Sigmoid colon (tissue), 4 donors: ENCODE data around the gene ITPK1.

Source experiments
- EP300 ChIP-seq, 4 donors: sonication (generic); formaldehyde crosslinking; IDR thresholded peaks; one replicate each; pipeline ENCODE4 v1.6.1; 2017; ENCODE audit warnings: antibody characterized with exemption in 4 of 4
- POLR2A ChIP-seq, 2 donors: fragments of 450-650 bp; IDR thresholded peaks; one replicate each; pipeline ENCODE4 v1.6.1; 2016; ENCODE audit warnings: antibody characterized with exemption in 2 of 2, mild to moderate bottlenecking in 2 of 2, moderate library complexity in 2 of 2
- POLR2AphosphoS5 ChIP-seq, 4 donors: sonication (generic); formaldehyde crosslinking; IDR thresholded peaks; one replicate each; pipeline ENCODE4 v1.6.1; 2017; ENCODE audit warnings: antibody characterized with exemption in 4 of 4
- TF ChIP-seq, protein P1 (sequence below), 4 experiments: fragments of 450-650 bp in 3 of 4; fragments of 200-600 bp in 1 of 4; IDR thresholded peaks; one replicate each; pipeline ENCODE4 v1.5.1; 2016 to 2019; ENCODE audit warnings: antibody characterized with exemption in 4 of 4, mild to moderate bottlenecking in 3 of 4, moderate library complexity in 2 of 4

DNA sequence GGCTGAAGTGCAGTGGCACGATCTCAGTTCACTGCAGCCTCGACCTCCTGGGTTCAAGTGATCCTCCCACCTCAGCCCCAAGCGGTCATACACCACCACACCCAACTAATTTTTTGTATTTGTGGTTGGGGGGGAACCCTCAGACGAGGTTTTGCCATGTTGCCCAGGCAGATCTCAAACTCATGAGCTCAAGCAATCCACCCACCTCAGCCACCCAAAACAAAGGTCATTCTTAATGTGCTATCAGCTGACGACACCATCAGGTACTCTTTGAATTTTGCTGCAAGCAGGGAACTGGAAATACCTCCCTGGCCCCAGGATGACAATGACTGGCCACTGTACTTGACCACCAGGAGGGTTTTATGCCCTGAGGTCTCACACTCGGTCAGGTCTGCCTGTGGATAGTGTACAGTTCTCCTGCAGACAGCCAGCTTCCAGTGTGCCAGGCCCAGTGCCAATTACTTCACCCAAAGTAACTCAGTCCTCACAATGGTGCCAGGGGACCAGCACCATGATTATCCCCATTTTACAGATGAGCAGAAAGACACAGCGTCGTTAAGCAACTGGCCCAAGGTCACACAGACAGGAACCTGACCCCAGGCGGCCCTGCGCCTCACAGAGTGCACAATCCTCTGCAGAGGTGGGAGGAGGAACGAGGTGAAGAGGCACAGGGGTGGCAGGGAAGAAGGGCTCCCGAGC is 42.9 kb downstream of the ITPK1 start:
- TF ChIP-seq POLR2A (IDR thresholded peaks at IDR 0.05) = no peak
- TF ChIP-seq, protein P1, sequence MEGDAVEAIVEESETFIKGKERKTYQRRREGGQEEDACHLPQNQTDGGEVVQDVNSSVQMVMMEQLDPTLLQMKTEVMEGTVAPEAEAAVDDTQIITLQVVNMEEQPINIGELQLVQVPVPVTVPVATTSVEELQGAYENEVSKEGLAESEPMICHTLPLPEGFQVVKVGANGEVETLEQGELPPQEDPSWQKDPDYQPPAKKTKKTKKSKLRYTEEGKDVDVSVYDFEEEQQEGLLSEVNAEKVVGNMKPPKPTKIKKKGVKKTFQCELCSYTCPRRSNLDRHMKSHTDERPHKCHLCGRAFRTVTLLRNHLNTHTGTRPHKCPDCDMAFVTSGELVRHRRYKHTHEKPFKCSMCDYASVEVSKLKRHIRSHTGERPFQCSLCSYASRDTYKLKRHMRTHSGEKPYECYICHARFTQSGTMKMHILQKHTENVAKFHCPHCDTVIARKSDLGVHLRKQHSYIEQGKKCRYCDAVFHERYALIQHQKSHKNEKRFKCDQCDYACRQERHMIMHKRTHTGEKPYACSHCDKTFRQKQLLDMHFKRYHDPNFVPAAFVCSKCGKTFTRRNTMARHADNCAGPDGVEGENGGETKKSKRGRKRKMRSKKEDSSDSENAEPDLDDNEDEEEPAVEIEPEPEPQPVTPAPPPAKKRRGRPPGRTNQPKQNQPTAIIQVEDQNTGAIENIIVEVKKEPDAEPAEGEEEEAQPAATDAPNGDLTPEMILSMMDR (IDR thresholded peaks at IDR 0.05) = no peak
- no peak for TF ChIP-seq POLR2AphosphoS5 (IDR thresholded peaks at IDR 0.05)
- TF ChIP-seq EP300 (IDR thresholded peaks at IDR 0.05) = no peak
